A673 (cell line): ENCODE data around the gene PAQR4.

Source experiments
- CTCF ChIP-seq: fragments of 300-800, 200-600 bp; sonication (generic); conservative IDR thresholded peaks from 2 replicates; pipeline ENCODE4 v1.5.1; 2017; ENCODE audit warnings: low read depth, mild to moderate bottlenecking, antibody characterized with exemption, low read length, moderate library complexity, mixed read lengths
- EZH2 ChIP-seq: fragments of 200-600 bp; sonication (generic); IDR thresholded peaks from 2 replicates; pipeline ENCODE4 v1.6.1; 2017; ENCODE audit warnings: borderline replicate concordance, low read depth, mild to moderate bottlenecking, mixed read lengths, antibody characterized with exemption, low read length; ENCODE audit not compliant: poor library complexity, severe bottlenecking

- no peak for TF ChIP-seq CTCF
- no peak for TF ChIP-seq EZH2
Observed at GRCh38 chr16:2967721-2968161, 1.4 kb upstream of the PAQR4 start.
